Uterus (tissue), 4 donors: ENCODE measurements around the gene YLPM1. TPM values are rescaled to one million over a fixed set of nuclear protein-coding genes. Genes with fewer than 3 reads are reported as not detected.

Source experiments
- DNase-seq, 2 donors: peaks; one replicate each; pipeline ENCODE4 v3.0.0-alpha.2; 2019 to 2020
- H3K27ac ChIP-seq, 2 donors: fragments of 200-600 bp; sonication (generic); 1 replicate in 1 of 2; 2 replicates in 1 of 2; pipeline ENCODE4 v1.5.1; 2016 to 2018
- H3K27me3 ChIP-seq, 2 donors: fragments of 200-600 bp; sonication (generic); one replicate each; pipeline ENCODE4 v1.5.1; 2018 to 2019; ENCODE audit warnings: control low read depth in 1 of 2
- H3K36me3 ChIP-seq, 2 donors: fragments of 200-600 bp; sonication (generic); one replicate each; pipeline ENCODE4 v1.5.1; 2019; ENCODE audit warnings: control low read depth in 1 of 2
- H3K4me1 ChIP-seq, 2 donors: fragments of 200-600 bp; sonication (generic); one replicate each; pipeline ENCODE4 v1.5.1; 2018 to 2019; ENCODE audit warnings: control low read depth in 1 of 2
- H3K4me3 ChIP-seq, 2 donors: fragments of 200-600 bp; sonication (generic); 1 replicate in 1 of 2; 2 replicates in 1 of 2; pipeline ENCODE4 v1.5.1; 2018 to 2019; ENCODE audit warnings: mild to moderate bottlenecking in 1 of 2
- H3K9me3 ChIP-seq, 2 donors: fragments of 200-600 bp; sonication (generic); one replicate each; pipeline ENCODE4 v1.5.1; 2019; ENCODE audit warnings: control low read depth in 1 of 2
- POLR2A ChIP-seq, 2 donors: fragments of 450-650 bp; IDR thresholded peaks; one replicate each; pipeline ENCODE4 v1.6.1; 2016; ENCODE audit warnings: antibody characterized with exemption in 2 of 2, mild to moderate bottlenecking in 1 of 2, moderate library complexity in 1 of 2
- intact Hi-C: fragments of 100-400 bp; cut with DNase I; formaldehyde crosslinking; loops from one replicate; pipeline ENCODE4 v1.15.1; 2023; ENCODE audit warnings: low total_unique reads
- total RNA-seq, 4 donors: library from RNA; depleted of rRNA in 3 of 4; stranded (reverse); fragments of >200 nt in 3 of 4; gene quantifications; one replicate each; pipeline versions ENCODE4 v1.1.0 to v1.2.4, GENCODE V29; 2014 to 2023
- TF ChIP-seq, protein P1 (sequence below), 4 experiments: fragments of 200-600 bp in 2 of 4; fragments of 450-650 bp in 2 of 4; sonication (generic) in 2 of 4; IDR thresholded peaks; one replicate each; pipeline ENCODE4 v1.5.1; 2016 to 2019; ENCODE audit warnings: antibody characterized with exemption in 4 of 4, mild to moderate bottlenecking in 2 of 4, moderate library complexity in 1 of 4
- donor health status: DM: yes; HTN: yes; CAD: no.

The YLPM1 gene
- total RNA-seq, 4 donors from 2014 or later: 8.8 to 118 (median 91.9) TPM

DNA sequence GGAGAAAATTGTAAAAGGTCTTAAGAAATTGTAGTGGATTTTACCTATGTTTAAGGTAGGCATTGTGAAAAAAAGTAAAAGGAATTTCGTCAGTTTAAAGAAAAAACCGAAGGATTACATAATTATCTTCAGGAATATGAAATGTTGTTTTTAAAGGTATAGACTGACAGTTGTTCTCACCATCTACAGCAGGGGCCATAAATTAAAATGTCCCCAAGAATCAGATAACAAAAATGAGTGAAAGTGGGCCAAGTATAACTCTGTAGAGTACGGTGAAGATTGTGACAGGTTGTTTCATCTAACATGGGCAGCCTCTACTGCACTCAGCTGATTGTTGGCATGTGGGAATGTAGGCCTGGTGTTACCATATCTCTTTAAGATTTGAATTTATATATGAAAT is 38.3 kb downstream of the YLPM1 start:
- TF ChIP-seq, protein P1, sequence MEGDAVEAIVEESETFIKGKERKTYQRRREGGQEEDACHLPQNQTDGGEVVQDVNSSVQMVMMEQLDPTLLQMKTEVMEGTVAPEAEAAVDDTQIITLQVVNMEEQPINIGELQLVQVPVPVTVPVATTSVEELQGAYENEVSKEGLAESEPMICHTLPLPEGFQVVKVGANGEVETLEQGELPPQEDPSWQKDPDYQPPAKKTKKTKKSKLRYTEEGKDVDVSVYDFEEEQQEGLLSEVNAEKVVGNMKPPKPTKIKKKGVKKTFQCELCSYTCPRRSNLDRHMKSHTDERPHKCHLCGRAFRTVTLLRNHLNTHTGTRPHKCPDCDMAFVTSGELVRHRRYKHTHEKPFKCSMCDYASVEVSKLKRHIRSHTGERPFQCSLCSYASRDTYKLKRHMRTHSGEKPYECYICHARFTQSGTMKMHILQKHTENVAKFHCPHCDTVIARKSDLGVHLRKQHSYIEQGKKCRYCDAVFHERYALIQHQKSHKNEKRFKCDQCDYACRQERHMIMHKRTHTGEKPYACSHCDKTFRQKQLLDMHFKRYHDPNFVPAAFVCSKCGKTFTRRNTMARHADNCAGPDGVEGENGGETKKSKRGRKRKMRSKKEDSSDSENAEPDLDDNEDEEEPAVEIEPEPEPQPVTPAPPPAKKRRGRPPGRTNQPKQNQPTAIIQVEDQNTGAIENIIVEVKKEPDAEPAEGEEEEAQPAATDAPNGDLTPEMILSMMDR (IDR thresholded peaks at IDR 0.05): no peak
- H3K36me3 ChIP-seq: no peaks in the 10 kb centered on the region
- no peaks in the 10 kb centered on the region for H3K4me1 ChIP-seq
- no peaks in the 10 kb centered on the region for H3K27me3 ChIP-seq
- intact Hi-C loops: no loop called here
- no peaks in the 10 kb centered on the region for H3K9me3 ChIP-seq
- H3K27ac ChIP-seq: no peak overlapping the region
- no peak overlapping the region for H3K4me3 ChIP-seq
- no peak for DNase-seq

DNA sequence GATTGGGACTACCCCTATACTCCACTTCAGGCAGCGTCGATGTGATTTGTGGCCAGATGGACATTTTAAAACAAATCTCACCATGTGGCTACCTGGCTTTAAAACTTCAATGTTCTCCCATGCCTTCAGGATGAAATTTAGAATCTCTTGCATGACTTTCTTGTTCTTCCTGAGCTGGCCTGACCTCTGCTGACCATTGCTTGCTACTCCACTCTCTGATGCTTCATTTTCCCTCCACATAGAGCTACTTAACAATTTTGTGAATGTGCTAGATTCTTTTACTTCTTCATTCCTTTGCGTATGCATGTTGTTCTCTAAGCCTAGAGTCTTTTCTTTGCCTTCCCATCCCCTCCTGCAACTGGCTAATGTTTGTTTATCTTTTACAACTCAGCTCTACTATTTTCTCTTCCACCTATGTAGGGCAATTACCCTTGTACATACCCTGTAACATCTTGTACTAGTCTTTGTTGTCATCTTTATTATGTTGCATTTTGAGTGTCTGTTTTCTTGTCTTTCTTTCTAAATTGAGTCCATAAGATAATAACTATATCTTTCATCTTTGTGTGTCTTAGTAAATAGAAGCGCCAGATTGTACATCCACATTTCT is 41.2 kb downstream of the YLPM1 start:
- intact Hi-C loops: no loop called here
- H3K9me3 ChIP-seq: no peaks in the 10 kb centered on the region
- H3K36me3 ChIP-seq: no peaks in the 10 kb centered on the region
- H3K4me3 ChIP-seq: no peak overlapping the region
- H3K27ac ChIP-seq: no peak overlapping the region
- H3K27me3 ChIP-seq: no peaks in the 10 kb centered on the region
- DNase-seq: no peak
- TF ChIP-seq, protein P1 (IDR thresholded peaks at IDR 0.05): peak; percentile 20 to 61 (median 36)
- no peak for TF ChIP-seq POLR2A (IDR thresholded peaks at IDR 0.05)
- H3K4me1 ChIP-seq: no peaks in the 10 kb centered on the region

DNA sequence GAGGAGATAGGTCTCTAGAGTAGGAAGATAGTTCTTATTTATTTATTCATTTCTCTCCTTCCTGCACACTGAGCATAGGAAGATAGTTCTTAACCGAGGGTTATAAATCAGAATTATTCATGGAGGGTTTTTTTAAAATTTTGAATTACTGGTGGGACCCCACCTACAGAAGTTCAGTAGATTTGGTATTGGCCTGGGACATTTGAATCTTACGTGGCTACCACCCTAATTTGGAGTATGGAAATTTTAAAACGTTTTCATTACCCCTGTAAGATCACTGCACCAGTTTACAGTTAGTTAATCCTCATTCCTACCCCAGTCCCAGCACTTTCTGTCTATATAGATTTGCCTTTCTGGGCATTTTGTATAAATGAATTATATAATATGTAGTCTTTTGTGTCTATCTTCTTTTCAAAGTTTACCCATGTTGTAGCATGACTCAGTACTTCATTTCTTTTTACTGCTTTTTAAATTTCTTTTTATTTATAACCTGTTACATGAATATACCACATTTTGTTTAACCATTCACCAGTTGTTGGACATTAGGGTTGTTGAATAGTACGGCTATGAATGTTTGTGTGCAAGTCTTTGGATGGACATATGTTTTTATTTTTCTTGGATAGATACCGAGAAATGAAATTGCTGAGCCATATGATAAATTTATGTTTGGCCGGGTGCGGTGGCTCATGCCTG is 44.9 kb downstream of the YLPM1 start:
- Histone ChIP-seq H3K36me3 (peaks cover 0 to 3% of the 10 kb centered on the region in 2 donors), H3K27me3 (no peaks in the 10 kb centered on the region), H3K4me3 (no peak overlapping the region), H3K27ac (no peak overlapping the region), H3K4me1 (no peaks in the 10 kb centered on the region), H3K9me3 (no peaks in the 10 kb centered on the region)
- TF ChIP-seq, protein P1 (IDR thresholded peaks at IDR 0.05): no peak
- no peak for TF ChIP-seq POLR2A (IDR thresholded peaks at IDR 0.05)
- intact Hi-C loops: no loop called here
- no peak for DNase-seq

DNA sequence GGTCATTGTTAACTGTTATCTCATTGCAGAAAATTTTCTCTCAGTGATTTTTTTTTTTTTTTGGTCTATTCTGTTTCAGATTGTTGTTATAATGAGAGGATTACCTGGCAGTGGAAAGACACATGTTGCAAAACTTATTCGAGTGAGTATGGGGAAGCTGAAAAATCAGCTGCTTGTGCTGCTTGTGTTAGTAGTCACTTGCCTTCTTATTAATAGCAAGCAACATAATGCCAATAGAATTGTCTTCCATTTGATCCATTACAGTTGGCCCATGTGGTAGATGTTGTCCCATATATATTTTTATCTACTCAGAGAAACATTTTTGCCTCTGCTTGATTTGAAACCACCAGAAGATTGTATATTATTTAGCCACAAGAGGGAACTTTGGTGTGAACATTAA is 53.0 kb downstream of the YLPM1 start:
- Histone ChIP-seq H3K27me3 (no peaks in the 10 kb centered on the region), H3K4me1 (no peaks in the 10 kb centered on the region), H3K4me3 (no peak overlapping the region), H3K36me3 (peaks cover 0 to 9% of the 10 kb centered on the region in 2 donors), H3K27ac (no peak overlapping the region), H3K9me3 (no peaks in the 10 kb centered on the region)
- no peak for TF ChIP-seq POLR2A (IDR thresholded peaks at IDR 0.05)
- TF ChIP-seq, protein P1 (IDR thresholded peaks at IDR 0.05): no peak
- intact Hi-C loops: no loop called here
- DNase-seq: no peak

DNA sequence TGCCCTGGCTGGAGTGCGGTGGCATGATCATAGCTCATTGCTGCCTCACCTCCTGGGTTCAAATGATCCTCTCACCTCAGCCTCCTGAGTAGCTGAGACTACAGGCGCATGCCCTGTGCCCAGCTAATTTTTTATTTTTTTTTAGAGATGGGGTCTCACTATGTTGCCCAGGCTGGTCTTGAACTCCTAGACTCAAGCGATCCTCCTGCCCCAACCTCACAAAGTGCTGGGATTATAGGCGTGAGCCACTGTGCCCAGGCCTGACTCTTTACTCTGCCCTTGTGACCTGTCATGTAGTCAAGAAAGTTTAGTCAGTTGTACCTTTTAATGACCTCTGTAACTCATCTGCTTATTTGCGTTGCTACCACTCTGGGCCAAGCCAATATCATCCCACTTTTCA is 57.2 kb downstream of the YLPM1 start:
- no peaks in the 10 kb centered on the region for H3K4me1 ChIP-seq
- no peak for TF ChIP-seq POLR2A (IDR thresholded peaks at IDR 0.05)
- TF ChIP-seq, protein P1 (IDR thresholded peaks at IDR 0.05): no peak
- H3K36me3 ChIP-seq: no peaks in the 10 kb centered on the region
- H3K9me3 ChIP-seq: no peaks in the 10 kb centered on the region
- no peak overlapping the region for H3K27ac ChIP-seq
- H3K4me3 ChIP-seq: no peak overlapping the region
- DNase-seq: no peak
- intact Hi-C loops: no loop called here
- H3K27me3 ChIP-seq: no peaks in the 10 kb centered on the region
